ENCODE data around the gene STX4. TPM values are rescaled to one million over a fixed set of nuclear protein-coding genes. Genes with fewer than 3 reads are reported as not detected.

Gene STX4
- total RNA-seq, 1 experiment from 2014 or later, result 32.3 TPM

GRCh38 chr16:31006086-31006385 is 27.3 kb upstream of the STX4 start:
- no peak overlapping the region for H4K91ac ChIP-seq (ENCODE audit: insufficient read length, low read depth, low read length)
- H3K79me2 ChIP-seq (ENCODE audit: insufficient read depth, low read length), result no peaks in the 10 kb centered on the region; the same call in 1 of the 2 replicates
- no peak overlapping the region for H3K14ac ChIP-seq (ENCODE audit: insufficient read depth, low read length)
- no peaks in the 10 kb centered on the region for H3K27me3 ChIP-seq (ENCODE audit: insufficient read depth, low read length)
- H2AK5ac ChIP-seq (ENCODE audit: insufficient read length, low read length), result no peak overlapping the region
- TF ChIP-seq CTCF (conservative IDR thresholded peaks at IDR 0.05), result no peak
- no peak overlapping the region for H3K9ac ChIP-seq (ENCODE audit: extremely low read depth, insufficient read length, low read length)
- no peak overlapping the region for H2BK12ac ChIP-seq (ENCODE audit: insufficient read length, low read depth, low read length)
- H4K5ac ChIP-seq (ENCODE audit: insufficient read length, low read depth, low read length), result no peak overlapping the region
- H2BK20ac ChIP-seq (ENCODE audit: low read depth, low read length, poor library complexity, severe bottlenecking), result no peak overlapping the region
- Mint-ChIP-seq H3K9me3 (no peaks in the 10 kb centered on the region; a peak in 1 of 5 replicates), H3K4me1 (peaks cover 27 to 41% of the 10 kb centered on the region in 2 experiments), H3K36me3 (ENCODE audit: insufficient read depth in 1 of 3, low read depth in 3 of 3) (no peaks in the 10 kb centered on the region), H3K4me3 (peak overlapping the region in 1 of 2 experiments; percentile 30; a peak in 1 of 5 replicates), H3K27me3 (ENCODE audit: low read depth) (peaks cover 3% of the 10 kb centered on the region), H3K27ac (no peak overlapping the region; a peak in 1 of 7 replicates)
- H4K20me1 ChIP-seq (ENCODE audit: control insufficient read depth, insufficient read depth, insufficient read length), result no peaks in the 10 kb centered on the region
- H3T11ph ChIP-seq (ENCODE audit: low read length), result no peak overlapping the region
- no peak overlapping the region for H3K23ac ChIP-seq (ENCODE audit: insufficient read length, low read depth, low read length)
- no peaks in the 10 kb centered on the region for H3K79me1 ChIP-seq (ENCODE audit: insufficient read depth, low read depth, low read length, poor library complexity, severe bottlenecking)
- no peak overlapping the region for H2BK120ac ChIP-seq (ENCODE audit: low read depth, low read length, poor library complexity, severe bottlenecking)
- H2BK5ac ChIP-seq (ENCODE audit: insufficient read length, low read length), result no peak overlapping the region
- H3K4me2 ChIP-seq (ENCODE audit: insufficient read depth, insufficient read length, low read length), result no peak overlapping the region
- H2AFZ ChIP-seq (ENCODE audit: low read length), result no peak overlapping the region
- WGBS (ENCODE audit: extremely low coverage, insufficient read length, low lambda C conversion rate), result no CpG with 5 or more reads among the region's 7 CpGs
- H4K8ac ChIP-seq (replicated peaks; ENCODE audit: insufficient read length, low read depth, low read length), result no peak overlapping the region
- H3K23me2 ChIP-seq (ENCODE audit: insufficient read length, low read depth, low read length, poor library complexity, severe bottlenecking), result peaks cover 5% of the 10 kb centered on the region
- H3K18ac ChIP-seq (ENCODE audit: insufficient read length, low read depth, low read length), result no peak overlapping the region
- H3K4me1 ChIP-seq (ENCODE audit: insufficient read depth, low read length), result peaks cover 3% of the 10 kb centered on the region; the same call in 1 of the 2 replicates
- no peak for DNase-seq
- no peak overlapping the region for H3K4ac ChIP-seq (ENCODE audit: low read depth, low read length)
- no peak overlapping the region for H2BK15ac ChIP-seq (ENCODE audit: low read depth, low read length)
- H3K56ac ChIP-seq (ENCODE audit: insufficient read length, low read depth, low read length), result no peak overlapping the region
- no peaks in the 10 kb centered on the region for H3K9me3 ChIP-seq (ENCODE audit: control insufficient read depth, low read depth, low read length)
- H3K27ac ChIP-seq (ENCODE audit: insufficient read length, low read depth, low read length), result no peak overlapping the region
